Endothelial cell of hepatic sinusoid (primary cell): Measurements from ENCODE around the gene RASGRF1.

ENCODE experiments used
- in situ Hi-C: cut with HindIII; loops from 2 replicates; pipeline ENCODE4 v1.10.0; 2017; ENCODE audit warnings: low sequenced_read_pairs

The RASGRF1 gene

GRCh38 chr15:78991879-78992278 is 98.7 kb downstream of the RASGRF1 start:
- in situ Hi-C loops: no loop called here

- in situ Hi-C loops: no loop called here
Measured at GRCh38 chr15:78991476-78991875, 99.1 kb downstream of the RASGRF1 start.

- in situ Hi-C loops: no loop called here
Measured at GRCh38 chr15:78990278-78990677, 100.3 kb downstream of the RASGRF1 start.

GRCh38 chr15:78989701-78990240 is 100.8 kb downstream of the RASGRF1 start:
- in situ Hi-C loops: no loop called here

GRCh38 chr15:78988361-78988911 is 102.1 kb downstream of the RASGRF1 start:
- in situ Hi-C loops: no loop called here

GRCh38 chr15:78987556-78988360 is 102.8 kb downstream of the RASGRF1 start:
- in situ Hi-C loops: no loop called here

GRCh38 chr15:78985859-78986475 is 104.6 kb downstream of the RASGRF1 start:
- in situ Hi-C loops: no loop called here

- in situ Hi-C loops: no loop called here
Measured at GRCh38 chr15:78984041-78984440, 106.5 kb downstream of the RASGRF1 start.

- in situ Hi-C loops: no loop called here
Measured at GRCh38 chr15:78983146-78983918, 107.2 kb downstream of the RASGRF1 start.

- in situ Hi-C loops: no loop called here
Measured at GRCh38 chr15:78982736-78983135, 107.8 kb downstream of the RASGRF1 start.

- in situ Hi-C loops: no loop called here
Measured at GRCh38 chr15:78981532-78982313, 108.9 kb downstream of the RASGRF1 start.

GRCh38 chr15:78979456-78980320 is 110.9 kb downstream of the RASGRF1 start:
- in situ Hi-C loops: no loop called here

GRCh38 chr15:78978601-78979179 is 111.9 kb downstream of the RASGRF1 start:
- in situ Hi-C loops: no loop called here

GRCh38 chr15:78977591-78978347 is 112.8 kb downstream of the RASGRF1 start:
- in situ Hi-C loops: no loop called here

GRCh38 chr15:78977091-78977571 is 113.4 kb downstream of the RASGRF1 start:
- in situ Hi-C loops: no loop called here

- in situ Hi-C loops: no loop called here
Measured at GRCh38 chr15:78976691-78977090, 113.9 kb downstream of the RASGRF1 start.

- in situ Hi-C loops: no loop called here
Measured at GRCh38 chr15:78974272-78974918, 116.2 kb downstream of the RASGRF1 start.
